ENCODE data around the gene ATG10. TPM values are rescaled to one million over a fixed set of nuclear protein-coding genes. Genes with fewer than 3 reads are reported as not detected.

ATG10 gene
- total RNA-seq, 1 donor from 2014 or later = 4.3 TPM

- Histone ChIP-seq H3K9ac (ENCODE audit: low read length) (no peak overlapping the region), H3K79me2 (ENCODE audit: insufficient read depth, low read length) (no peaks in the 10 kb centered on the region), H3K4me2 (ENCODE audit: low read length) (no peak overlapping the region), H3K9me3 (ENCODE audit: insufficient read depth, low read depth, low read length) (no peaks in the 10 kb centered on the region), H3K36me3 (ENCODE audit: insufficient read depth, low read length) (no peaks in the 10 kb centered on the region), H2AFZ (ENCODE audit: low read depth, low read length) (no peak overlapping the region), H4K20me1 (ENCODE audit: insufficient read depth, low read length) (no peaks in the 10 kb centered on the region), H3K27ac (ENCODE audit: low read depth, low read length) (no peak overlapping the region), H3K4me1 (ENCODE audit: insufficient read depth, low read length) (peaks cover 2% of the 10 kb centered on the region), H3K4me3 (ENCODE audit: insufficient read depth, low read depth, low read length) (no peak overlapping the region), H3K27me3 (ENCODE audit: insufficient read depth, low read length) (no peaks in the 10 kb centered on the region)
- Mint-ChIP-seq H3K27me3 (ENCODE audit: low read depth, unreplicated experiment) (no peaks in the 10 kb centered on the region), H3K4me3 (ENCODE audit: unreplicated experiment) (no peak overlapping the region), H3K36me3 (ENCODE audit: low read depth, unreplicated experiment) (no peaks in the 10 kb centered on the region), H3K4me1 (ENCODE audit: low read depth, unreplicated experiment) (peaks cover 27% of the 10 kb centered on the region), H3K9me3 (ENCODE audit: unreplicated experiment) (no peaks in the 10 kb centered on the region), H3K27ac (ENCODE audit: unreplicated experiment) (peak overlapping the region; percentile 90)
- TF ChIP-seq CTCF (IDR thresholded peaks at IDR 0.05; ENCODE audit: insufficient read depth, low read depth, low read length) = no peak
- no peak for TF ChIP-seq EZH2 (IDR thresholded peaks at IDR 0.05; ENCODE audit: insufficient read depth, low read length)
- FAIRE-seq = no peak
- peak; percentile 81 for DNase-seq (ENCODE audit: low read depth)
Observed at GRCh38 chr5:82158755-82159413, 187.1 kb downstream of the ATG10 start.

GRCh38 chr5:82160948-82161347, 189.1 kb downstream of the ATG10 start:
- DNase-seq (ENCODE audit: low read depth) = no peak
- H3K4me1 Mint-ChIP-seq (ENCODE audit: low read depth, unreplicated experiment) = peaks cover 39% of the 10 kb centered on the region
- H3K4me2 ChIP-seq (ENCODE audit: low read length) = no peak overlapping the region
- H3K27ac Mint-ChIP-seq (ENCODE audit: unreplicated experiment) = peak overlapping the region; percentile 14
- H3K9ac ChIP-seq (ENCODE audit: low read length) = no peak overlapping the region
- no peaks in the 10 kb centered on the region for H3K9me3 ChIP-seq (ENCODE audit: insufficient read depth, low read depth, low read length)
- H3K27me3 ChIP-seq (ENCODE audit: insufficient read depth, low read length) = no peaks in the 10 kb centered on the region
- H3K4me3 ChIP-seq (ENCODE audit: insufficient read depth, low read depth, low read length) = no peak overlapping the region
- no peaks in the 10 kb centered on the region for H3K27me3 Mint-ChIP-seq (ENCODE audit: low read depth, unreplicated experiment)
- H3K36me3 Mint-ChIP-seq (ENCODE audit: low read depth, unreplicated experiment) = no peaks in the 10 kb centered on the region
- H3K4me3 Mint-ChIP-seq (ENCODE audit: unreplicated experiment) = no peak overlapping the region
- TF ChIP-seq CTCF (IDR thresholded peaks at IDR 0.05; ENCODE audit: insufficient read depth, low read depth, low read length) (no peak), EZH2 (IDR thresholded peaks at IDR 0.05; ENCODE audit: insufficient read depth, low read length) (no peak)
- no peak overlapping the region for H2AFZ ChIP-seq (ENCODE audit: low read depth, low read length)
- no peak overlapping the region for H3K27ac ChIP-seq (ENCODE audit: low read depth, low read length)
- no peaks in the 10 kb centered on the region for H3K36me3 ChIP-seq (ENCODE audit: insufficient read depth, low read length)
- peaks cover 22% of the 10 kb centered on the region for H3K4me1 ChIP-seq (ENCODE audit: insufficient read depth, low read length)
- no peaks in the 10 kb centered on the region for H3K79me2 ChIP-seq (ENCODE audit: insufficient read depth, low read length)
- H4K20me1 ChIP-seq (ENCODE audit: insufficient read depth, low read length) = no peaks in the 10 kb centered on the region
- H3K9me3 Mint-ChIP-seq (ENCODE audit: unreplicated experiment) = no peaks in the 10 kb centered on the region
- FAIRE-seq = no peak

GRCh38 chr5:82162573-82162972, 190.8 kb downstream of the ATG10 start:
- DNase-seq (ENCODE audit: low read depth) (no peak), FAIRE-seq (no peak)
- Histone ChIP-seq H3K9me3 (ENCODE audit: insufficient read depth, low read depth, low read length) (no peaks in the 10 kb centered on the region), H2AFZ (ENCODE audit: low read depth, low read length) (no peak overlapping the region), H3K4me2 (ENCODE audit: low read length) (no peak overlapping the region), H3K36me3 (ENCODE audit: insufficient read depth, low read length) (no peaks in the 10 kb centered on the region), H3K4me1 (ENCODE audit: insufficient read depth, low read length) (peaks cover 24% of the 10 kb centered on the region), H3K9ac (ENCODE audit: low read length) (no peak overlapping the region), H4K20me1 (ENCODE audit: insufficient read depth, low read length) (no peaks in the 10 kb centered on the region), H3K4me3 (ENCODE audit: insufficient read depth, low read depth, low read length) (no peak overlapping the region), H3K27me3 (ENCODE audit: insufficient read depth, low read length) (no peaks in the 10 kb centered on the region), H3K79me2 (ENCODE audit: insufficient read depth, low read length) (no peaks in the 10 kb centered on the region), H3K27ac (ENCODE audit: low read depth, low read length) (no peak overlapping the region)
- Mint-ChIP-seq H3K27ac (ENCODE audit: unreplicated experiment) (no peak overlapping the region), H3K9me3 (ENCODE audit: unreplicated experiment) (no peaks in the 10 kb centered on the region), H3K27me3 (ENCODE audit: low read depth, unreplicated experiment) (no peaks in the 10 kb centered on the region), H3K36me3 (ENCODE audit: low read depth, unreplicated experiment) (no peaks in the 10 kb centered on the region), H3K4me3 (ENCODE audit: unreplicated experiment) (peak overlapping the region; percentile 11), H3K4me1 (ENCODE audit: low read depth, unreplicated experiment) (peaks cover 39% of the 10 kb centered on the region)
- TF ChIP-seq EZH2 (IDR thresholded peaks at IDR 0.05; ENCODE audit: insufficient read depth, low read length) (no peak), CTCF (IDR thresholded peaks at IDR 0.05; ENCODE audit: insufficient read depth, low read depth, low read length) (no peak)

Measured in astrocyte (in vitro differentiated cells and primary cell).